Endodermal cell (in vitro differentiated cells): ENCODE measurements around the gene RAD1. TPM values are rescaled to one million over a fixed set of nuclear protein-coding genes. Genes with fewer than 3 reads are reported as not detected.
"Not testable (repeated sequence)": the region's sequence is repeated elsewhere in the genome, so short reads cannot be mapped to it uniquely, and the experiment has no call there.

Source experiments
- DNase-seq: peaks from one replicate; pipeline ENCODE4 v3.0.0-alpha.2; 2017
- H3K27ac ChIP-seq: 2 replicates; pipeline ENCODE4 v1.5.1; 2013; ENCODE audit warnings: mild to moderate bottlenecking, low read depth, low read length, moderate library complexity
- H3K27me3 ChIP-seq: 2 replicates; pipeline ENCODE4 v1.6.1; 2013; ENCODE audit warnings: mild to moderate bottlenecking, low read length, moderate library complexity; ENCODE audit not compliant: insufficient read depth, control insufficient read depth, poor library complexity, severe bottlenecking
- H3K36me3 ChIP-seq: 2 replicates; pipeline ENCODE4 v1.7.0; 2013; ENCODE audit warnings: mild to moderate bottlenecking, low read length, moderate library complexity; ENCODE audit not compliant: control insufficient read depth, insufficient read depth
- H3K4me1 ChIP-seq: one replicate; pipeline ENCODE4 v1.7.0; 2013; ENCODE audit warnings: low read length; ENCODE audit not compliant: control insufficient read depth, insufficient read depth
- H3K4me3 ChIP-seq: 2 replicates; pipeline ENCODE4 v1.5.1; 2013; ENCODE audit warnings: mild to moderate bottlenecking, low read length, moderate library complexity
- H3K9ac ChIP-seq: 2 replicates; pipeline ENCODE4 v1.6.1; 2013; ENCODE audit warnings: mild to moderate bottlenecking, low read length, moderate library complexity; ENCODE audit not compliant: poor library complexity, severe bottlenecking; ENCODE audit errors: extremely low read depth
- H3K9me3 ChIP-seq: 2 replicates; pipeline ENCODE4 v1.6.1; 2013; ENCODE audit warnings: mild to moderate bottlenecking, low read length, moderate library complexity; ENCODE audit not compliant: control insufficient read depth
- H3K27ac Mint-ChIP-seq: 2 replicates; pipeline ENCODE4 v1.8.0; 2020; ENCODE audit warnings: mixed read lengths
- H3K27me3 Mint-ChIP-seq: 2 replicates; pipeline ENCODE4 v1.8.0; 2021; ENCODE audit warnings: mild to moderate bottlenecking, mixed read lengths; ENCODE audit not compliant: insufficient read depth
- H3K36me3 Mint-ChIP-seq: 2 replicates; pipeline ENCODE4 v1.8.0; 2020; ENCODE audit warnings: low read depth, mixed read lengths
- H3K4me1 Mint-ChIP-seq: 2 replicates; pipeline ENCODE4 v1.8.0; 2020; ENCODE audit warnings: mixed read lengths
- H3K4me3 Mint-ChIP-seq: 2 replicates; pipeline ENCODE4 v1.8.0; 2020; ENCODE audit warnings: mild to moderate bottlenecking, moderate library complexity, mixed read lengths
- H3K9me3 Mint-ChIP-seq: 2 replicates; pipeline ENCODE4 v1.8.0; 2020; ENCODE audit warnings: mild to moderate bottlenecking, mixed read lengths
- WGBS, 2 experiments: methylation state at CpG; one replicate each; pipeline versions ENCODE4 v1.1.5 to v1.1.7; 2013; ENCODE audit warnings: missing lambda C conversion rate in 2 of 2, mixed read lengths in 1 of 2; ENCODE audit not compliant: insufficient coverage in 1 of 2, insufficient read length in 1 of 2; 5-methylcytosine and 5-hydroxymethylcytosine counted together
- total RNA-seq, 2 donors: library from RNA; stranded (reverse); fragmentation: NEBNext Ultra II Directional in 1 of 2; extraction: Animal tissue kit (Norgen Biotek cat#: 25700) in 1 of 2; gene quantifications; 2 replicates in 1 of 2; 3 replicates in 1 of 2; pipeline ENCODE4 v1.2.1, GENCODE V29; 2021
- TF ChIP-seq, protein P1 (sequence below): fragments of 200-600 bp; sonication (generic); conservative IDR thresholded peaks from 2 replicates; pipeline ENCODE4 v1.5.0; 2021; ENCODE audit warnings: antibody characterized with exemption, mild to moderate bottlenecking

RAD1 gene
- total RNA-seq, 2 donors from 2014 or later: 29.3 to 29.8 TPM

DNA sequence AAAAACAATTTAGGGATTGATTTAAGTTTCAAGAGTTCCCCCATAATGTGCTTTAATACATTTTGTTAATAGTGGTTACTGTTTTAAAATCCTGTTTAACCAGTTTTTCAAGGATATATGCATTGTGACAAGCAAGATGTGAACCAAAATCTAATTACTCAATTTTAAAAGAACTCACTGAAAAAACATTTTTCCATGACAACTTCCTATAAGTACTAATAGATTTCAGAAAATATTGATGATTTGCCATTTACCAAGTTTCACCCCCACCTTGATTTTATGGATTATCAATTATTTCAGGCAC lies 9.1 kb upstream of the RAD1 start:
- no peaks in the 10 kb centered on the region for H3K27me3 ChIP-seq

DNA sequence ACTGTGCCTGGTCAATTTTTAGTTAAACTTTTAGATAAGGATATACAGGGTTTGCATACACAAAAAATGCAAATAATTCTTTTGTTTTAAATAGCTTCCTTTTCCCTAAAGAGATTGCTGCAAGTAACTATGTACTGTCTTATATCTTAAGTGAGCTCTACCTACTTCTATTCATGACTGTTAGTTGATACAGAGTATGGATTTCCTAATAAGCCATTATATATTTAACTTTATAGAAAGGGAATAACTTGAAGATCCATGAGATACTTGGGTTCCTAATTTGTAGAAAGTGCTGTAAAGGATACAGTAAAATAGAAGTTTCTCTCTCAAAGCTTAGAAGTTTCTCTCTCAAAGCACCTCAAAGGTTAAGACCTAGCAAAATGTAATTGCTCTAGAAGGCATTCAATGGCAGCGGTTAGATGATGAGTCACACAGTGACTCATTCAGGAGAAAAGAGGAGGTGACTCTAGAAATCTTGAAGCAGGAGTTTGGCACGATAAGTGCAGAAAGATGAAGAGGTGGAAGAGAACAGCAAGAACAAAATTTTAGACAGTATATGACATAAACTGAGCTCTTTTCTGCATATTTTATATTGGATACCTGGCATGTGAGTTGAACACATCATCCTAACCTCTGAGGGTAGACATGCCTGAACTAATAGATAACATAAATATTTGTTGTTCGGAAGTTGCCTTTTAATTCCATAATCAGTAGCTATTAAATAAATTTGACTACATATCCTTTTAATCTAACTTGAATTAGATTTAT lies 8.6 kb upstream of the RAD1 start:
- Histone ChIP-seq H3K9ac (no peak overlapping the region), H3K27me3 (no peaks in the 10 kb centered on the region), H3K9me3 (no peaks in the 10 kb centered on the region), H3K4me1 (no peaks in the 10 kb centered on the region), H3K4me3 (no peak overlapping the region), H3K36me3 (peaks cover 77% of the 10 kb centered on the region), H3K27ac (no peak overlapping the region)
- H3K9me3 Mint-ChIP-seq: no peaks in the 10 kb centered on the region
- H3K4me3 Mint-ChIP-seq: no peak overlapping the region
- H3K36me3 Mint-ChIP-seq: peaks cover 49% of the 10 kb centered on the region
- no peaks in the 10 kb centered on the region for H3K27me3 Mint-ChIP-seq
- no peaks in the 10 kb centered on the region for H3K4me1 Mint-ChIP-seq
- no peak overlapping the region for H3K27ac Mint-ChIP-seq
- DNase-seq: no peak
- WGBS, 2 experiments: 79 to 94% methylated on average over 2 of the region's 3 CpGs
- TF ChIP-seq, protein P1, sequence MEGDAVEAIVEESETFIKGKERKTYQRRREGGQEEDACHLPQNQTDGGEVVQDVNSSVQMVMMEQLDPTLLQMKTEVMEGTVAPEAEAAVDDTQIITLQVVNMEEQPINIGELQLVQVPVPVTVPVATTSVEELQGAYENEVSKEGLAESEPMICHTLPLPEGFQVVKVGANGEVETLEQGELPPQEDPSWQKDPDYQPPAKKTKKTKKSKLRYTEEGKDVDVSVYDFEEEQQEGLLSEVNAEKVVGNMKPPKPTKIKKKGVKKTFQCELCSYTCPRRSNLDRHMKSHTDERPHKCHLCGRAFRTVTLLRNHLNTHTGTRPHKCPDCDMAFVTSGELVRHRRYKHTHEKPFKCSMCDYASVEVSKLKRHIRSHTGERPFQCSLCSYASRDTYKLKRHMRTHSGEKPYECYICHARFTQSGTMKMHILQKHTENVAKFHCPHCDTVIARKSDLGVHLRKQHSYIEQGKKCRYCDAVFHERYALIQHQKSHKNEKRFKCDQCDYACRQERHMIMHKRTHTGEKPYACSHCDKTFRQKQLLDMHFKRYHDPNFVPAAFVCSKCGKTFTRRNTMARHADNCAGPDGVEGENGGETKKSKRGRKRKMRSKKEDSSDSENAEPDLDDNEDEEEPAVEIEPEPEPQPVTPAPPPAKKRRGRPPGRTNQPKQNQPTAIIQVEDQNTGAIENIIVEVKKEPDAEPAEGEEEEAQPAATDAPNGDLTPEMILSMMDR: no peak

More for the DNA sequence above, 9.1 kb upstream of the RAD1 start:
- TF ChIP-seq, protein P1: no peak
- no peak for DNase-seq
- Mint-ChIP-seq H3K27me3 (no peaks in the 10 kb centered on the region), H3K36me3 (peaks cover 49% of the 10 kb centered on the region), H3K27ac (no peak overlapping the region), H3K4me3 (no peak overlapping the region), H3K4me1 (no peaks in the 10 kb centered on the region), H3K9me3 (no peaks in the 10 kb centered on the region)
- Histone ChIP-seq H3K9me3 (no peaks in the 10 kb centered on the region), H3K27ac (no peak overlapping the region), H3K9ac (no peak overlapping the region), H3K4me3 (no peak overlapping the region), H3K36me3 (peaks cover 75% of the 10 kb centered on the region), H3K4me1 (no peaks in the 10 kb centered on the region)

DNA sequence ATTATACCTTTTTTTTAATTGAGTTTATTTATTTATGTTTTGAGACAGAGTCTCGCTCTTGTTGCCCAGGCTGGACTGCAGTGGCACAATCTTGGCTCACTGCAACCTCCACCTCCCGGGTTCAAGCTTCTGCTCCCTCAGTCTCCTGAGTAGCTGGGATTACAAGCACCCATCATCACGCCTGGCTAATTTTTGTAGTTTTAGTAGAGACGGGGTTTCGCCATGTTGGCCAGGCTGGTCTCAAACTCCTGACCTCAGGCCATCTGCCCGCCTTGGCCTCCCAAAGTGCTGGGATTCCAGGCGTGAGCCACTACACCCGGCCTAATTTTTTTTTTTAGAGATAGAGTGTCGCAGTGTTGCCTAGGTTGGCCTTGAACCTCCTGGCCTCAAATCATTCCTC lies 8.0 kb upstream of the RAD1 start:
- H3K4me1 Mint-ChIP-seq, H3K9ac ChIP-seq, H3K9me3 ChIP-seq, DNase-seq, H3K27me3 ChIP-seq, H3K27ac Mint-ChIP-seq, H3K4me3 ChIP-seq, H3K27me3 Mint-ChIP-seq, H3K4me3 Mint-ChIP-seq, H3K27ac ChIP-seq, H3K4me1 ChIP-seq, H3K9me3 Mint-ChIP-seq: not testable (repeated sequence)
- peaks cover 53% of the 10 kb centered on the region for H3K36me3 Mint-ChIP-seq
- peaks cover 83% of the 10 kb centered on the region for H3K36me3 ChIP-seq
- WGBS, 2 experiments: 94 to 95% methylated on average over 8 to 9 of the region's 9 CpGs

DNA sequence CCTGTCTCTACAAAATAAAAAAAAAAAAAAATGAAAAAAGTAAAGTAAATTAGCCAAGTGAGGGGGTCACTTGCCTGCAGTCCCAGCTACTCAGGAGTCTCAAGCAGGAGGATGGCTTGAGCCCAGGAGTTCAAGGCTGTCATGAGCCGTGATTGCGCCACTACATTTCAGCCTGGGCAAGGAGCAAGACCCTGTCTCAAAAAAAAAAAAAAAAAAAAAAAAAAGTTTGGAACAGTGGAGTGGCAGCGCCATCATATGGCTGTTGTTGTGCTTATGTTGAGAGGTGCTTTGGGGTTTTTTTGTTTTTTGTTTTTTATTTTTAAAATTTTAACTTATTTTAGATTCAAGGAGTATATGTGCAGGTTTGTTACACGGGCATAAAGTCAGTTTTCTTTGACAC lies 3.8 kb upstream of the RAD1 start:
- Mint-ChIP-seq H3K9me3 (no peaks in the 10 kb centered on the region), H3K27ac (no peak overlapping the region), H3K4me1 (peaks cover 21% of the 10 kb centered on the region), H3K27me3 (no peaks in the 10 kb centered on the region), H3K36me3 (peaks cover 34% of the 10 kb centered on the region), H3K4me3 (no peak overlapping the region)
- Histone ChIP-seq H3K9ac (no peak overlapping the region), H3K9me3 (no peaks in the 10 kb centered on the region), H3K4me1 (no peaks in the 10 kb centered on the region), H3K27me3 (no peaks in the 10 kb centered on the region), H3K36me3 (peaks cover 56% of the 10 kb centered on the region), H3K27ac (no peak overlapping the region), H3K4me3 (no peak overlapping the region)
- WGBS, 2 experiments: 95 to 100% methylated on average over 1 to 4 of the region's 4 CpGs
- DNase-seq: no peak
- TF ChIP-seq, protein P1: peak; percentile 58
